SJSA1 (cell line): ENCODE data around the gene FKBP15. TPM values are rescaled to one million over a fixed set of nuclear protein-coding genes. Genes with fewer than 3 reads are reported as not detected.

Source experiments
- DNase-seq, 2 experiments: peaks; one replicate each; pipeline ENCODE4 v3.0.0-alpha.2; 2015 to 2020; ENCODE audit warnings: low spot score in 2 of 2, low read depth in 1 of 2
- H3K27ac ChIP-seq: fragments of 250-450 bp; sonication (Bioruptor Pico); 2 replicates; pipeline ENCODE4 v1.5.1; 2020; ENCODE audit warnings: mild to moderate bottlenecking, moderate library complexity
- H3K27me3 ChIP-seq: fragments of 250-450 bp; sonication (Bioruptor Pico); replicated peaks from 2 replicates; pipeline ENCODE4 v1.5.1; 2020; ENCODE audit warnings: mild to moderate bottlenecking, moderate library complexity
- H3K36me3 ChIP-seq: fragments of 250-450 bp; sonication (Bioruptor Pico); 2 replicates; pipeline ENCODE4 v1.5.1; 2020; ENCODE audit warnings: mild to moderate bottlenecking
- H3K4me1 ChIP-seq: fragments of 250-450 bp; sonication (Bioruptor Pico); replicated peaks from 2 replicates; pipeline ENCODE4 v1.6.1; 2021; ENCODE audit warnings: mild to moderate bottlenecking
- H3K4me3 ChIP-seq: fragments of 250-450 bp; sonication (Bioruptor Pico); 2 replicates; pipeline ENCODE4 v1.5.1; 2020; ENCODE audit warnings: mild to moderate bottlenecking
- H3K9me3 ChIP-seq: fragments of 250-450 bp; sonication (Bioruptor Pico); replicated peaks from 2 replicates; pipeline ENCODE4 v1.5.1; 2020; ENCODE audit warnings: mild to moderate bottlenecking
- total RNA-seq: library from RNA; depleted of rRNA; stranded (reverse); fragments of >200 nt; shearing (Covaris generic); gene quantifications from 2 replicates; pipeline ENCODE4 v1.2.3, GENCODE V29; 2014

The FKBP15 gene
- total RNA-seq, 1 experiment from 2014 or later: 22.9 TPM

DNA sequence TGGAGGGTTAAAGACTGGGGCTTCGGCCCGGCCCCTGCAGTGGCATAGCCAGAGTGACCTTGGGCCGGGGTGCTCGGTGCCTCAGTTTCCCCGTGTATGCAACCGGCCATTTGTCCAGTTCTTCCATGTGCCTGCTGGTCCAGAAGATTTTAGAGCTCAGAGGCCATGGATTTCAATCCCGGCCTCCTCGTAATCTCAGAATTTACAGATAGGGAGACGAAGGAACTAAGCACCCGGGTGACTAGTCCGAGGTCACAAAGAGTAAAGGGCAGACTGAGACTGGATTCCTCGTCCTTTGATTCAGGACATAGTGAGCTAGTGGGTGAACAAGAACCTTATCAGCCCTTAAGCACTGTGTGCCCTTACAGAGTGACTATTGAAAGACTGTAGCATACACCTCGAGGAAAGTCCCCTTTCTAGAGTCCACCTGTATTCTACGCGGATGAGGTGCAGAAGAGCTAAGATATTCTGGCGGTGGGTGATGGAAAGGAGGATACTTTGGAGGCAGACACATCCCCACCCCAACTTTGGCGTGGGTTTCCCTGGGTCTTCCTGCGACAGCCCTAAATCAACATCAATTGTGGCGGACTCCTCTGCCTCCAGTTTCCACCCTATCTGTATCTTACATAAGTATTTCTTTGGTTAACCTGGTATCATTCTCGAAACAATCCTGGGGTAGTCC, 864 bp upstream of the FKBP15 start:
- no peak for DNase-seq
- Histone ChIP-seq H3K27me3 (no peaks in the 10 kb centered on the region), H3K27ac (peak overlapping the region; percentile 27; the same call in 1 of the 2 replicates), H3K4me1 (peaks cover 28% of the 10 kb centered on the region), H3K36me3 (peaks cover 18% of the 10 kb centered on the region), H3K9me3 (no peaks in the 10 kb centered on the region), H3K4me3 (peak overlapping the region; percentile 67)

DNA sequence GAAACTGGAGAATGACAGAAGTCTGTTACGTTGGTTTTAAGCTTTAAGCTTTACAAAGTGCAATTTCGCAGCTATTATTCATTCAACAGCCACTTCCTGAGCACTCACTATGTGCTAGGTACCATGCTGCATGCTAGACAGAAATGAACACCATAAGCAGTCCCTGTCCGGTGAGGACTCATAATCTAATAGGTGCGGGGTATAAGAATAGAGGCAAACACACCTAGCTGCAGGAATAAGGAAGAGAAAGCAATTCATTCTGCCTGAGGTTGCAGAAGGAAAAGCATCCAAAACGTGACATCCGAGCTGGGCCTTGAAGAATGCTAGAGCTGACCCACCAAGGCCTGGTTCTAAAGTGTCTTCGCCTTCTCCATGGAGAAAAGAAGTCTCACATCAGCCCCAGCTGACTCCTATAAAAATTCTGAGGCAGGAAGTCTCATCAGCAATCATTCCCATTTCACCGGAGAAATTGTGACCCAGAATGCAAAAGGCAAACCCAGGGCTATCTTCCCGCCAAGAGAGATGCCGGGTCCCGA, 542 bp downstream of the FKBP15 start:
- DNase-seq: no peak
- Histone ChIP-seq H3K9me3 (no peaks in the 10 kb centered on the region), H3K36me3 (peaks cover 18% of the 10 kb centered on the region), H3K4me3 (peak overlapping the region; percentile 67), H3K27ac (peak overlapping the region; percentile 77), H3K27me3 (no peaks in the 10 kb centered on the region), H3K4me1 (peaks cover 28% of the 10 kb centered on the region)

DNA sequence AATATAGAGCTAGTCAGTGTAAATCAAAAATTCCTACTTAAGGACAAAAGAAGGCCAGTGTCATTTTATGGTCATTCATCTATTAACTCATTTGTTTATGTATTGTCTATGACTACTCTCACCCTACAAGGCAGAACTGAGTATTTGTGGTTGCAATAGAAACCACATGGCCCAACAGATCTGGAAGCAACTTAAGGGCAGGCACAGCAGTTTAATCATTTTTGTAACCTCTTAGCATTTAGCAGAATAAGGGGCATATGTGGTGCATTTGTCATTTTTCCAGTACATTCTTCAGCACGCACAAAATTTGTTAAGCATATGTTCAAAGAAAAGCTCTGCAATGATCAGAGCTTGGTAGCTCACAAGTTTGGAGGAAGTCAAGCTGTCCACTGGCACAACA, 1.1 kb downstream of the FKBP15 start:
- peaks cover 21% of the 10 kb centered on the region for H3K36me3 ChIP-seq
- peaks cover 28% of the 10 kb centered on the region for H3K4me1 ChIP-seq
- H3K9me3 ChIP-seq: no peaks in the 10 kb centered on the region
- peak overlapping the region; percentile 67 for H3K4me3 ChIP-seq
- H3K27me3 ChIP-seq: no peaks in the 10 kb centered on the region
- peak; percentile 50 to 59 for DNase-seq
- H3K27ac ChIP-seq: peak overlapping the region; percentile 77

DNA sequence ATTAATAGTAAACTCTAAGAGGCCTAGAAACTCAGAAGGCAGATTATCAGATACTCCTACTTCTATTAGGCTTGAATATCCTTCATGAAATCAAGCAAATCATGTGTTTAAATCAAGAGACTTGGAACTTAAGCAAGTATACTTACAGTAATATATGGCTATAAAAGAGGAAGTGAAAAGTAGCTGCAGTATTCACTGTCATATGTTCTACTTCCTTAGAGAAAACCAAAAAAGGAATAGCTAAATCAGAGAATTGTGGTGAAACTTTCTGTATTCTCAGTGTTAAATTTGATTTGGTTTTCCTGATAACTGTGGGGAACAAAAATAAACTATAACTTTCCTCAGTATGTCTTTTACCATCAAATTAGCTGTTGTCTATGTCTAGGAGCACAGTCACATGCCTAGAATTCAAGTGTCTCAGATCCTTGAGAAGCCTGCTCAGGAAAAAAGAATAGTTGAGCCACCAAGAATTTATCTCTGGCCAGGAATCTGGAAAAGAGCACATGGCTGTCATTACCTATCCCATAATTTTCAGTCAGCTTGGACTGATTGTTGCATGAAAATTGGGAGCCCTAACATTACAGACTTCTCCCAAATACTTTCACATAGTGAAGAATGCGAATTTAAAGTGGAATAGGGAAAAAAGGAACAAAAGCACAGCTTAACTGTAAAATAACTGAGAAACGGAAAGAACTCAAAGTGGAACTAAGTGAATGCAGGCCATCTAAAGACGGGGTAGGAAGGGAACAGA, 1.7 kb downstream of the FKBP15 start:
- peak in 1 of 2 experiments; percentile 3 for DNase-seq
- Histone ChIP-seq H3K27ac (peak overlapping the region; percentile 77), H3K36me3 (peaks cover 25% of the 10 kb centered on the region), H3K9me3 (0 out of 2 replicates have a peak, but pooled peaks cover 2% of the 10 kb centered on the region), H3K4me1 (peaks cover 28% of the 10 kb centered on the region), H3K4me3 (peak overlapping the region; percentile 67), H3K27me3 (no peaks in the 10 kb centered on the region)

DNA sequence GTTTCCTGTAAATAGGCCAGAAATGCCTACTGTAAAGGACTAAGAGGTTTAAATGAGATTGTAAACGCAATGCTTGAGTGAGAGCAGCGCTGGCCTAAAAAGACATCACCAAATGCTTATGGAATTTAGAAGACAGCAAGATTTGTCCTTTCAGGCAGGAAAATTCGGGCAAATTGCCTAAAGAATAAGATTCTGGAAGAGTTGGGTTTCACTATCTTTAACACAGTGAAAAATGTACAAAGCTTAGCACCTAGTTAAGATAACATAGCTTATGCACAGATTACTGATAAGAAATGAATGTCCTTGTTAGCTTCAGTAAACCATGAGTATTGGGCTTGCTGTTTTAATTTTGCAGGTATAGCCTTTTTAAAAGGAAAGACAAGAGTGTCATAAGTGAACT, 4.7 kb downstream of the FKBP15 start:
- DNase-seq: no peak
- Histone ChIP-seq H3K36me3 (peaks cover 26% of the 10 kb centered on the region), H3K9me3 (0 out of 2 replicates have a peak, but pooled peaks cover 2% of the 10 kb centered on the region), H3K27ac (no peak overlapping the region), H3K4me3 (no peak overlapping the region), H3K27me3 (no peaks in the 10 kb centered on the region), H3K4me1 (peaks cover 15% of the 10 kb centered on the region)

DNA sequence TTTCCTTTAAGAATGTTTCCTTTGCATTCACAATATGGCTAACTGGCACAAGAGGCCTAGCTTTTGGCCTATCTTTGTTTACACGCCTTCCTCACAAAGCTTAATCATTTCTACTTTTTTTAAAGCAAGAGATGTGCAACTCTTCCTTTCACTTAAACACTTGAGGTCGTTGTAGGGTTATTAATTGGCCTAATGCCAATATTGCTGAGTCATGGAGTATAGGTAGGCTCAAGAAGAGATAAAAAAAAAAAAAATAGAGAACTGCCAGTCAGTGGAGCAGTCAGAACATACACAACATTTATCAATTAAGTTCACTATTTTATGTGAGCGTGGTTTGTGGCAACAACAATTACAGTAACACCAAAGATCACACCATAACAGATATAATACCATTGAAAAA, 5.9 kb downstream of the FKBP15 start:
- no peak overlapping the region for H3K4me3 ChIP-seq
- H3K4me1 ChIP-seq: peaks cover 11% of the 10 kb centered on the region
- H3K27ac ChIP-seq: no peak overlapping the region
- H3K36me3 ChIP-seq: peaks cover 33% of the 10 kb centered on the region
- H3K9me3 ChIP-seq: 0 out of 2 replicates have a peak, but pooled peaks cover 2% of the 10 kb centered on the region
- H3K27me3 ChIP-seq: no peaks in the 10 kb centered on the region
- no peak for DNase-seq

DNA sequence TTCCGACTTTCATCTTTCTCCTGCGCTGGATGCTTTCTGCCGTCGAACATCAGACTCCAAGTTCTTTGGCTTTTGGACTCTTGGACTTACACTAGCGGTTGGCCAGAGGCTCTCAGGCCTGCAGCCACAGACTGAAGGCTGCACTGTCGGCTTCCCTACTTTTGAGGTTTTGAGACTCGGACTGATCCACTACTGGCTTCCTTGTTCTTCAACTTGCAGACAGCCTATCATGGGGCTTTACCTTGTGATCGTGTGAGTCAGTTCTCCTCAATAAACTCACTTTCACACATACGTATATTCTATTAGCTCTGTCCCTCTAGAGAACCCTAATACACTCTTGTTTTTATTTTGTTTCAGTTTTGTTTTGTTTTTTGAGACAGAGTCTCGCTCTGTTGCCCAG, 10.3 kb downstream of the FKBP15 start:
- Histone ChIP-seq H3K27ac (no peak overlapping the region), H3K9me3 (0 out of 2 replicates have a peak, but pooled peaks cover 2% of the 10 kb centered on the region), H3K36me3 (peaks cover 44% of the 10 kb centered on the region), H3K27me3 (no peaks in the 10 kb centered on the region), H3K4me3 (no peak overlapping the region), H3K4me1 (no peaks in the 10 kb centered on the region)
- DNase-seq: no peak

DNA sequence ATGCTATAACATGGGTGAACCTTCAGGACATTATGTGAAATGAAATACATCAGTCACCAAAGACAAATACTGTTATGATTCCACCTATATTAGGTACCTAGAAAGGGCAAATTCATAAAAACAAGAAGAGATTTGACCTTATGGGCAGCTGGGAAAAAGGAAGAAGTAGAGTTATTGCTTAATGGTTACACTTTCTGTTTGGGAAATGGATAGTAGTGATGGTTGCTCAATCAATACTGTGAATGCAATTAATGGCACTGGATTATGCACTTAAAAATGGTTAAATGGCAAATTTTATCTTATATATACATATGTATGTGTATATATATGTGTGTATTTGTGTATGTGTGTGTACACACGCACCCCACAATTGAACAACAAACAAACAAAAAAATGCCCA, 15.2 kb downstream of the FKBP15 start:
- no peak for DNase-seq
- H3K27ac ChIP-seq: no peak overlapping the region
- no peaks in the 10 kb centered on the region for H3K9me3 ChIP-seq
- no peaks in the 10 kb centered on the region for H3K4me1 ChIP-seq
- H3K36me3 ChIP-seq: peaks cover 67% of the 10 kb centered on the region
- H3K4me3 ChIP-seq: no peak overlapping the region
- no peaks in the 10 kb centered on the region for H3K27me3 ChIP-seq

DNA sequence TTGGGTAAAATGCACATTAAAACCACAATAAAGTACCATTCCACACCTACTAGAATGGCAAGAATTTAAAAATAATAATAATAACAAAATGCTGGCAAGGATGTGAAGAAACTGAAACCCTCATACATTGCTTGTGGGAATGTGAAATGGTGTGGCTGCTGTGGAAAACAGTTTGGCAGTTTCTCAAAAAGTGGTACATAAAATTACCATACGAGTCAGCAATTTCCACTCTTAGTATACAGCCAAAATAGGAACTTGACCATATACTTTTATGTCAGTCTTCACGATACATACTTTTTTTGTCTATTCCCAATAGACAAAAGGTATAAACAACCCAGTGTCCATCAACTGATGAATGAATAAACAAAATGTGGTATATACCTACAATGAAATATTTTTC, 15.6 kb downstream of the FKBP15 start:
- DNase-seq: no peak
- H3K27me3 ChIP-seq: no peaks in the 10 kb centered on the region
- H3K4me3 ChIP-seq: no peak overlapping the region
- no peak overlapping the region for H3K27ac ChIP-seq
- peaks cover 62% of the 10 kb centered on the region for H3K36me3 ChIP-seq
- H3K4me1 ChIP-seq: no peaks in the 10 kb centered on the region
- H3K9me3 ChIP-seq: no peaks in the 10 kb centered on the region

DNA sequence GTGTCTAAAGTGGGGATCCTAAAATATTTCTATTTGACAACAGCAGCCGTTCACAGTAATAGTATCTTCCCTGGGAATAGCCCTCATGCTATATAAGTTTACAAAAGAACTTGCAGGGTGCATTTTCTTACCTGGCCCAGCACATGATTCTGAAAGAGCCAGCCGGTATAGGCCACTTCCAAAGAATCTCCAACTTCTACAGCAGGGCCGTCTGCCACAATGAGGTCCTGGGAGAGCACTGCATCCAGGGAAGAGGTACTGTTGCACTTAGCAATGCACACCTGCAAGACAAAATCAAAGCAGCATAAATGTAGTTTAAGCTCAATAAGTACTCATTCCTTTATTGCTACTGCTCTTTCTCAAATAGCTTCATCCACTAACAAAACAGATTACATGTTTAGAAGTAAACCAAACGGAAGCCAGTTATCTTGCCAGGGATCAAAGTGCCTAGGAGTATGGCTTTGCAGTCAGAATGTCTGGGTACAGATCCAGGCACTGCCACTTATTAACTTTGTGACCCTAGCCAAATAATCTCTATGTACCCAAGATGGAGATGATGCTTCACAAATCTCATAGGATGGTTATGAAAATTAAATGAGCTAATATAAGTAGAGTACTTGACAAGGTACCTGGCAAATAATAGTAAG, 21.3 kb downstream of the FKBP15 start:
- H3K36me3 ChIP-seq: peaks cover 66% of the 10 kb centered on the region
- no peak overlapping the region for H3K4me3 ChIP-seq
- no peaks in the 10 kb centered on the region for H3K9me3 ChIP-seq
- H3K27me3 ChIP-seq: no peaks in the 10 kb centered on the region
- no peak for DNase-seq
- no peaks in the 10 kb centered on the region for H3K4me1 ChIP-seq
- H3K27ac ChIP-seq: no peak overlapping the region

DNA sequence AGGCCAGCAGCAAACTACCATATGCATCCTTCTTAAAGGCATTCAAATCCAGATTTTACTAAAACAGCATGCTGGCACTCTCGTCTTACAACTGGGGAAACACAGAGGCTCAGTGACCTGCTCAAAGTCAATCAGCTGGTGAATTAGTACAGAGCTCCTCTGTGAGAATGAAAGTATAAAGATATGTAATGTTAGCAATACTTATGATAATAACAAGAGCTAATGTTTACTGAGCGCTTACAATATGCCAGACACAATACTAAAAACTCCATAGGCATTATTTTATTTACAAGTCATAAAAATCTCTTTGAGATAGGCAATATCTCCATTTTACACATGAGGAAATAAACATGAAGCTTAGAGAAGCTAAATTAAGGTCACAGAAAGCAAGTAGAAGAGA, 28.6 kb downstream of the FKBP15 start:
- no peaks in the 10 kb centered on the region for H3K9me3 ChIP-seq
- peaks cover 60% of the 10 kb centered on the region for H3K36me3 ChIP-seq
- peaks cover 17% of the 10 kb centered on the region for H3K4me1 ChIP-seq
- H3K27me3 ChIP-seq: no peaks in the 10 kb centered on the region
- no peak overlapping the region for H3K27ac ChIP-seq
- no peak overlapping the region for H3K4me3 ChIP-seq
- DNase-seq: no peak

DNA sequence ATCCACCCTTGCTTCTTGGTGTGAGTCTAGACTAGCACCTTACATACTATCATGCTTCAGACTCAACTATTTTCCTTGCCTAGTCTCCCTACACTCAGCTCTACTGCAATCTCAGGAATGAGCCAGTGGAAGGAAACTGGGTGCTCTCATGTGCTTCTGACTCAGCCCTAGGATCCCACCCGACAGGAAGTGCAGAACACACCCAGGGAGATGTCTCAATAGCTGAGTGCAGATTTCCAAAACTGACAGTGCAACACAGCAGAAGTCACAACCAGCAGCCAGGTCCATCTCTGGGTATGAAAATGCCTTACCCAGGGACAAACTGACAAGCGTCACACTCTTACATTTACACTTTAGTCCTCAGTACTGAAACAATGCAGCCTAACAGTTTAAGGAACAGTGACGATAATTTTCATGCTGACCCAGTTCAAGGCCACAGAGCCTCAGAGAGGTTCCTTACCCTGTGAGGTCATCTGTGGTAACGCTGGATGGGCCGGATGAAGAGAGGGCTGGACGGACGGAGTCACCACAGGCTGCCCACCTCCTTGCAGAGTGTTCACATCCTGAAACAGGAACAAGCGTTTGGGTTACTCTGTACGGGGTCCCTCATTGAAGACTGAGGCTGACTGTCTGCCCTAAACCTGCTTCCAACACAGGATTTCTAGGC, 33.0 kb downstream of the FKBP15 start:
- Histone ChIP-seq H3K4me3 (peak overlapping the region; percentile 11; the same call in 1 of the 2 replicates), H3K27ac (peak overlapping the region; percentile 42), H3K27me3 (no peaks in the 10 kb centered on the region), H3K4me1 (peaks cover 21% of the 10 kb centered on the region), H3K36me3 (peaks cover 81% of the 10 kb centered on the region), H3K9me3 (no peaks in the 10 kb centered on the region)
- peak; percentile 42 to 55 for DNase-seq

DNA sequence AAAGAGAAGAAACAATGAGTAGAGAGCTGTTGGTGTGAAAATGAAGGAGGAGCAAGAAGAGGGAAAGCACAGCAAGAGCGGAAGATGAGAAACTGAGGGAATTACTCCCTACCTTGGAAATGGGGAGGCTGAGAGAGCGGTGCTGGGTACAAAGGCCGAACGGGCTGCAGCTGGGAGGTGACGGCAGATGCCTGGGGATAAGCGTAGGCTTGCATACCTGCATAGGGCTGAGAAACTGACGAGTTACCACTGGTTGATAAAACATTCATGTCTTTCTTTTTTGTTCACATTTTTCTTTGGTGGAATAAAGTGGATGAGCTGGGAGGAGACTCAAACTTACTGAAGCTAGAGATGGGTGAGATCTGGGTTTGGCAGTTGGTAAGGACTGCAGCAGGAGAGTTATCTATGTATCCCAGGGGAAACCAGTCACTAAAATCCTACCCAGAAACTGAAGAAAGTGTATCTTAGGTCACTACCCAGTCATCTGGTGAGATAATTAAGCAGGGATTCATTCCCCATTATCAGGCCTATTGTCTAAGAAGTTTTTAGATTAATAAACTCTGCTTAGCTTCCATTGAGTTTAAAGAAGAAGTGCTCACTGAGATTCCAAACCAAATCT, 34.8 kb downstream of the FKBP15 start:
- no peaks in the 10 kb centered on the region for H3K27me3 ChIP-seq
- no peak overlapping the region for H3K27ac ChIP-seq
- no peak for DNase-seq
- H3K4me3 ChIP-seq: no peak overlapping the region
- H3K9me3 ChIP-seq: no peaks in the 10 kb centered on the region
- H3K36me3 ChIP-seq: peaks cover 89% of the 10 kb centered on the region
- peaks cover 21% of the 10 kb centered on the region for H3K4me1 ChIP-seq
